DND-41 (cell line): ENCODE results near the gene PCBP2.

Experiments
- ATAC-seq: fragments of 200-7000 bp; cut with Tn5 transposase; 3 replicates; pipeline ENCODE4 v1.9.1; 2021; ENCODE audit warnings: low read depth; ENCODE audit not compliant: insufficient read depth
- DNase-seq: peaks from one replicate; pipeline ENCODE4 v3.0.0-alpha.2; 2020
- H2AFZ ChIP-seq: 2 replicates; pipeline ENCODE4 v1.6.0; 2012; ENCODE audit warnings: low read depth, low read length
- H3K27ac ChIP-seq: 2 replicates; pipeline ENCODE4 v1.5.1; 2012; ENCODE audit warnings: low read length, inconsistent platforms
- H3K27me3 ChIP-seq: fragments of 200-600 bp; sonication (generic); 2 replicates; pipeline ENCODE4 v1.6.0; 2012; ENCODE audit warnings: low read length, mild to moderate bottlenecking, inconsistent platforms; ENCODE audit not compliant: insufficient read depth, poor library complexity
- H3K36me3 ChIP-seq: 2 replicates; pipeline ENCODE4 v1.5.1; 2012; ENCODE audit warnings: low read length, inconsistent platforms; ENCODE audit not compliant: insufficient read depth
- H3K4me1 ChIP-seq: 2 replicates; pipeline ENCODE4 v1.5.1; 2012; ENCODE audit warnings: mild to moderate bottlenecking, low read length; ENCODE audit not compliant: insufficient read depth
- H3K4me2 ChIP-seq: 2 replicates; pipeline ENCODE4 v1.6.0; 2012; ENCODE audit warnings: mild to moderate bottlenecking, moderate library complexity, low read length, inconsistent platforms; ENCODE audit not compliant: insufficient read depth
- H3K4me3 ChIP-seq, 2 experiments: fragments of 200-600 bp in 1 of 2; shearing (Covaris generic) in 1 of 2; 2 replicates each; pipeline ENCODE4 v1.5.1; 2012 to 2016; ENCODE audit warnings: inconsistent platforms in 2 of 2, low read length in 2 of 2, mild to moderate bottlenecking in 2 of 2, low read depth in 1 of 2, moderate library complexity in 1 of 2
- H3K79me2 ChIP-seq: 2 replicates; pipeline ENCODE4 v1.6.0; 2012; ENCODE audit warnings: low read length, inconsistent platforms; ENCODE audit not compliant: insufficient read depth
- H3K9ac ChIP-seq: 2 replicates; pipeline ENCODE4 v1.6.0; 2012; ENCODE audit warnings: low read depth, mild to moderate bottlenecking, inconsistent platforms, low read length, moderate library complexity
- H3K9me3 ChIP-seq: 2 replicates; pipeline ENCODE4 v1.5.1; 2012; ENCODE audit warnings: low read length, moderate library complexity, mild to moderate bottlenecking, inconsistent platforms; ENCODE audit not compliant: insufficient read depth, severe bottlenecking
- H4K20me1 ChIP-seq: 2 replicates; pipeline ENCODE4 v1.6.0; 2012; ENCODE audit warnings: low read length; ENCODE audit not compliant: insufficient read depth
- EZH2 ChIP-seq: IDR thresholded peaks from 3 replicates; pipeline ENCODE4 v1.6.1; 2012; ENCODE audit warnings: borderline replicate concordance, low read depth, mild to moderate bottlenecking, moderate library complexity, low read length, inconsistent platforms; ENCODE audit not compliant: severe bottlenecking
- TF ChIP-seq, protein P1 (sequence below): IDR thresholded peaks from 2 replicates; pipeline ENCODE4 v1.5.1; 2012; ENCODE audit warnings: borderline replicate concordance, low read length, moderate library complexity, mild to moderate bottlenecking; ENCODE audit not compliant: poor library complexity, severe bottlenecking; ENCODE audit errors: extremely low read depth

PCBP2 gene

DNA sequence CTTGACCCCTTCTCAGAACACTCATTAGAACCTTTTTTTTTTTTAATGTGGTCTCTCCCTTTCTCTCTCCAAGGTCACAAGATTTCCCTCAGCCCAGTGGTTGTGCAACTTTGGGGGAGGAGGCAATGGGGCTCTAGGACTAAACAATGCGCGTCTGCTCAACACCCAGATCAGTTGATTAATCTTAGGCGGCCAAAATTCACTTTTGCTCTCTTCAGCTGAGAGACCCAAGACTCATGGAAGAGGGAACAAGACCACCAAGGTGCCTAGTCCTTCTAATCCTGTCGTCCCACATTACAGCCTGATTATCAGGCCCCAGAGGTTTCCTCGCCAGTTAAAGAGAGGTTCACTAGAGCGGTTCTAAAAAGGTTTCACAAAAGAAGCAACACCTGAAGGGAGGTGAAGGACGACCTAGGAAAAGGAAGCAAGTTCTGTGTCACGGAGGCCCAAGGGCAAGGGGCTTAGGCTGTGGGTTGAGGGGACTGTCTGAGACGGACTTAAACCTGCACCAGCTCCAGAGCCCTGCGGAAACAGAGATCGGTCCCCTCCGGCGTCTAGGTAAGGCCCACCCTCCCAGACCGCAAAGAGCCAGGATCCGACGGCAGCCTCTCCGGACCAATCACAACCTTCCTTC is 48.4 kb downstream of the PCBP2 start:
- peak overlapping the region; percentile 71 for H3K9ac ChIP-seq
- peaks cover 22% of the 10 kb centered on the region for H3K79me2 ChIP-seq
- peak overlapping the region; percentile 56 for H2AFZ ChIP-seq
- DNase-seq (no peak), ATAC-seq (peak; percentile 68)
- H3K36me3 ChIP-seq, result peaks cover 24% of the 10 kb centered on the region
- peak overlapping the region; percentile 24 to 68 for H3K4me3 ChIP-seq
- no peaks in the 10 kb centered on the region for H3K9me3 ChIP-seq
- H4K20me1 ChIP-seq, result no peaks in the 10 kb centered on the region
- H3K4me1 ChIP-seq, result peaks cover 50% of the 10 kb centered on the region
- no peaks in the 10 kb centered on the region for H3K27me3 ChIP-seq
- no peak for TF ChIP-seq EZH2
- TF ChIP-seq, protein P1, sequence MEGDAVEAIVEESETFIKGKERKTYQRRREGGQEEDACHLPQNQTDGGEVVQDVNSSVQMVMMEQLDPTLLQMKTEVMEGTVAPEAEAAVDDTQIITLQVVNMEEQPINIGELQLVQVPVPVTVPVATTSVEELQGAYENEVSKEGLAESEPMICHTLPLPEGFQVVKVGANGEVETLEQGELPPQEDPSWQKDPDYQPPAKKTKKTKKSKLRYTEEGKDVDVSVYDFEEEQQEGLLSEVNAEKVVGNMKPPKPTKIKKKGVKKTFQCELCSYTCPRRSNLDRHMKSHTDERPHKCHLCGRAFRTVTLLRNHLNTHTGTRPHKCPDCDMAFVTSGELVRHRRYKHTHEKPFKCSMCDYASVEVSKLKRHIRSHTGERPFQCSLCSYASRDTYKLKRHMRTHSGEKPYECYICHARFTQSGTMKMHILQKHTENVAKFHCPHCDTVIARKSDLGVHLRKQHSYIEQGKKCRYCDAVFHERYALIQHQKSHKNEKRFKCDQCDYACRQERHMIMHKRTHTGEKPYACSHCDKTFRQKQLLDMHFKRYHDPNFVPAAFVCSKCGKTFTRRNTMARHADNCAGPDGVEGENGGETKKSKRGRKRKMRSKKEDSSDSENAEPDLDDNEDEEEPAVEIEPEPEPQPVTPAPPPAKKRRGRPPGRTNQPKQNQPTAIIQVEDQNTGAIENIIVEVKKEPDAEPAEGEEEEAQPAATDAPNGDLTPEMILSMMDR, result no peak
- H3K27ac ChIP-seq, result peak overlapping the region; percentile 76
- H3K4me2 ChIP-seq, result peak overlapping the region; percentile 76

DNA sequence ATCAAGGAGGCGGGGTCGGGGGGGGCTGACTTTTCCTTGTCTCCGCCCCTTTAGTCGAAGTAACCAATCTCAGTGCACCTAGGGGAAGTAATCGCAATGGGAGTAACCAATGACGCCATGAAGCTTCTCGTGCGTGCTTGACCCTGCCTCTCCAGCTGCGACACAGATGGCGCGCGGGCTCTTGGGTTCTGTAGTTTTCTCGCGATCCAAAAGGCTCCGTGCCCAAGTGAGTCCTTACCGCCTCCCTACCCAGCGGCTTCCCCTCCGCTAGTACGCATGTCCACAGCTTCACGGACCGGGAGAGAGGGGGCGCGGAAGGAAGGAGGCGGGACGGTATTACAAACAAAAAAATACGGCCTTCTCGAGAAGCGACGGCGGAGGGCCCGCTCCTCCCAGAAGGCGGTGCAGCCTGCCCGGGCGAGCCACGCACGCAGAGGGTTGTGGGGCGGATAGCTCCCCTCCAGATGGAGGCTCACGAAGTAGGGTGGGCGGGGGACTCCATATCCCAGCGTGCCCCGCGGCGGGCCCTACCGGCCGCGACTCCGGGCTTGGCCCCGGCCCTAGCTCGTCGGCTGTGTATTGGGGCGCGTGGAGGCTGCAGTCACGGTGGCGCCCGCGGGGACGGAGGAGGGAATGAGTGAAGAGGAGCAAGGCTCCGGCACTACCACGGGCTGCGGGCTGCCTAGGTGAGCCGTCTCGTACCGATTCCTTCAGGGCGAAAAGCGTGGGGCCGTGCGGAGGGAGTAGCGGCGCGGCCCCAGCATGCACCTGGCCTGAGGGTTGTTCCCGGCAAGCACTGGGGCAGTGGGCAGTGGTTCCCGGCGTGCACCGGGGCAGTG is 49.1 kb downstream of the PCBP2 start, which contains the start of gene TARBP2:
Gene TARBP2 (plus strand): TSS at position 508 of the 839 bp plus-strand sequence. CDS start 126 bp downstream, at position 634.
- peak; percentile 79 for ATAC-seq
- H3K4me1 ChIP-seq, result peaks cover 50% of the 10 kb centered on the region
- peaks cover 22% of the 10 kb centered on the region for H3K79me2 ChIP-seq

DNA sequence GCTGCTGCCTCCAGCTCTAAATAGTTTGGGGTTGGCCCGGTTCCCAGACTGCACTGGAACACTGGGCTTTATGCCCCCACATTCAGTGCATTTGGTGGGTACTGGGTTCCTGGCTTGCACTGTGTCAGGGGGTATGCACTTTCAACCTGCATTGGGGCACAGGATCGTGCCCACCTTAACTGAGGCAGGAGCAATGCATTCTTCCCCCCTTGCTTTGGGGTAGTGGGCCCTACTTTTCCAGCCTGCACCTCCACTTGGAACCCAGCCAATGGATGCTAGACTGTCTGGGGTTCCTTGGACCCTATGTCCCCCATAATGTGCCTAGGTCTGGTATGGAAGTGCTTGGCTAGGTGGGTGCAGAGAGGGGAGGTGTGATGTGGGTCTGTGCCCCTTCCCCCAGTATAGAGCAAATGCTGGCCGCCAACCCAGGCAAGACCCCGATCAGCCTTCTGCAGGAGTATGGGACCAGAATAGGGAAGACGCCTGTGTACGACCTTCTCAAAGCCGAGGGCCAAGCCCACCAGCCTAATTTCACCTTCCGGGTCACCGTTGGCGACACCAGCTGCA is 49.8 kb downstream of the PCBP2 start:
- Histone ChIP-seq H2AFZ (peak overlapping the region; percentile 88), H3K4me2 (peak overlapping the region; percentile 76), H3K9ac (peak overlapping the region; percentile 71), H3K79me2 (peaks cover 22% of the 10 kb centered on the region), H4K20me1 (no peaks in the 10 kb centered on the region), H3K27me3 (no peaks in the 10 kb centered on the region), H3K36me3 (peaks cover 39% of the 10 kb centered on the region), H3K4me3 (peak overlapping the region; percentile 36 to 68; a peak in 3 of 4 replicates), H3K27ac (peak overlapping the region; percentile 95), H3K4me1 (peaks cover 50% of the 10 kb centered on the region), H3K9me3 (no peaks in the 10 kb centered on the region)
- ATAC-seq (no peak), DNase-seq (no peak)
- TF ChIP-seq, protein P1, result no peak

More for the DNA sequence above, 49.1 kb downstream of the PCBP2 start, which contains the start of gene TARBP2:
- Histone ChIP-seq H3K4me2 (peak within 1 kb of the TSS; percentile 76), H3K36me3 (peaks cover 32% of the 10 kb centered on the region), H3K9me3 (no peaks in the 10 kb centered on the region), H3K9ac (peak within 1 kb of the TSS; percentile 71), H3K27me3 (no peaks in the 10 kb centered on the region), H3K4me3 (peak within 1 kb of the TSS; percentile 36 to 68), H3K27ac (peak within 1 kb of the TSS; percentile 95), H2AFZ (peak within 1 kb of the TSS; percentile 88), H4K20me1 (no peaks in the 10 kb centered on the region)
- no peak for TF ChIP-seq EZH2
- TF ChIP-seq, protein P1, result peak; percentile 8
- DNase-seq, result peak; percentile 99
